GM20000 (cell line): ENCODE measurements around the gene WARS2.

Experiments used
- DNase-seq: peaks from one replicate; pipeline ENCODE4 v3.0.0; 2012; ENCODE audit warnings: low spot score
- TF ChIP-seq, protein P1 (sequence below): IDR thresholded peaks from 2 replicates; pipeline ENCODE4 v1.5.1; 2012; ENCODE audit warnings: mild to moderate bottlenecking, control low read depth; ENCODE audit errors: extremely low read depth, missing control alignments

WARS2 gene

GRCh38 chr1:119046785-119047438 is 93.5 kb downstream of the WARS2 start:
- TF ChIP-seq, protein P1, sequence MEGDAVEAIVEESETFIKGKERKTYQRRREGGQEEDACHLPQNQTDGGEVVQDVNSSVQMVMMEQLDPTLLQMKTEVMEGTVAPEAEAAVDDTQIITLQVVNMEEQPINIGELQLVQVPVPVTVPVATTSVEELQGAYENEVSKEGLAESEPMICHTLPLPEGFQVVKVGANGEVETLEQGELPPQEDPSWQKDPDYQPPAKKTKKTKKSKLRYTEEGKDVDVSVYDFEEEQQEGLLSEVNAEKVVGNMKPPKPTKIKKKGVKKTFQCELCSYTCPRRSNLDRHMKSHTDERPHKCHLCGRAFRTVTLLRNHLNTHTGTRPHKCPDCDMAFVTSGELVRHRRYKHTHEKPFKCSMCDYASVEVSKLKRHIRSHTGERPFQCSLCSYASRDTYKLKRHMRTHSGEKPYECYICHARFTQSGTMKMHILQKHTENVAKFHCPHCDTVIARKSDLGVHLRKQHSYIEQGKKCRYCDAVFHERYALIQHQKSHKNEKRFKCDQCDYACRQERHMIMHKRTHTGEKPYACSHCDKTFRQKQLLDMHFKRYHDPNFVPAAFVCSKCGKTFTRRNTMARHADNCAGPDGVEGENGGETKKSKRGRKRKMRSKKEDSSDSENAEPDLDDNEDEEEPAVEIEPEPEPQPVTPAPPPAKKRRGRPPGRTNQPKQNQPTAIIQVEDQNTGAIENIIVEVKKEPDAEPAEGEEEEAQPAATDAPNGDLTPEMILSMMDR = no peak
- no peak for DNase-seq

DNA sequence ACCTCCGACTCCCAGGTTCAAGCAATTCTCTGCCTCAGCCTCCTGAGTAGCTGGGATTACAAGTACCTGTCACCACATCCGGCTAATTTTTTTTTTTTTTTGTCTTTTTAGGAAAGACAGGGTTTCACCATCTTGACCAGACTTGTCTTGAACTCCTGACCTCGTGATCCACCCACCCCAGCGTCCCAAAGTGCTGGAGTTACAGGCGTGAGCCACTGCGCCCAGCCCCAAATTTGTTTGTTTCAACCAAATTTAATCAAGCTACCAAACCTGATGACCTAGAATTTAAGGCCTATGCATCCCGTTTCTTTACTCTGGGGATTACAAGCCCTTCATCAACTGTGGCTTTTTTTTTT is 94.0 kb downstream of the WARS2 start:
- TF ChIP-seq, protein P1 = no peak
- DNase-seq = no peak

DNA sequence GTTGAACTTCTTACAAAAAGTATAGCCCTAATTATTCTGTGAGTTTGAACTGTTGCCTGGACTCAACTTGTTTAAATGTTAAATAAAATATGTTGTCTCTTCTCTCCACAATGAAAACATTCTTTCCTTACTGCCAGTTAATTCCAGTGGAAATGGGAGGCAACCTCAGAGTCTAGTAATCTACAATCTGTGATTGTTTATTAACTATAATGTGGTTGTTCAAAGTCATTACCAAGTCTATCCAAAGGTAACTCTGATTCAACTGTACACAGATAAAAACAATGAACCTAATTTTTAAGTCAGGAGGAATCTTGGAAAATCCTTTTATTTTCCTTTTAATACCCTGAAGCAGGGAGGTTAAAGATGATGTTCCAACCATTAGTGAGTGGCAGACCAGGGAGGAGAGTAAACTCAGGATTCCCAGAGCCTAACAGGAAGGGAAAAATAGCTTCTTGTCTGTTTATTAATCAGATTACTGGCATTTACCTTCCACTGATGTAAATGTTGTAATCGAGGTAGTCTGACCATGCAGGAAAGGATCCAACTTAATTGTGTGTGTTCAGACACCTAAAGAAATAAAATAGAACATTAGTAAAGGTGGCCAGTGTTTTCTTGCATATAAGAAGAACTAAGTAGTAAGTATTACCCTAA is 95.2 kb downstream of the WARS2 start:
- TF ChIP-seq, protein P1 = no peak
- DNase-seq = no peak

- no peak for DNase-seq
- TF ChIP-seq, protein P1 = no peak
Measured at GRCh38 chr1:119040906-119041305, 99.5 kb downstream of the WARS2 start.

DNA sequence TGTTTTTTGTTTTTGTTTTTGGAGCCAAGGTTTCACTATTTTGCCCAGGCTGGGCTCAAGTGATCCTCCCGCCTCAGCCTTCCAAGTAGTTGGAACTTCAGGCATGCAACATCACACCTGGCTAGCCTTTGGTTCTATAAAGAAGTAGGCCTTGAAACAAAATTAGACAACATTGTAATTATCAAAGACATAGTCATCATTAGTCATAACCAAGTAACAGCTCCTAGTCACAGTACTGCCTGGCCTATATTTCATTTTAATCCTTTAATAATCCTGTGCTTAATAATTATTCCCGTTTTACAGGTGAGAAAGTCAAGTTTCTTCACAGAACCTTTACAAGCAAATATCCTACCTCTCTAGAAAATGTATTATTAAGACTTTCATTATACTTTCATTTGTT is 100.0 kb downstream of the WARS2 start:
- DNase-seq = no peak
- TF ChIP-seq, protein P1 = no peak

- TF ChIP-seq, protein P1 = no peak
- DNase-seq = no peak
Measured at GRCh38 chr1:119038363-119038762, 102.1 kb downstream of the WARS2 start.

DNA sequence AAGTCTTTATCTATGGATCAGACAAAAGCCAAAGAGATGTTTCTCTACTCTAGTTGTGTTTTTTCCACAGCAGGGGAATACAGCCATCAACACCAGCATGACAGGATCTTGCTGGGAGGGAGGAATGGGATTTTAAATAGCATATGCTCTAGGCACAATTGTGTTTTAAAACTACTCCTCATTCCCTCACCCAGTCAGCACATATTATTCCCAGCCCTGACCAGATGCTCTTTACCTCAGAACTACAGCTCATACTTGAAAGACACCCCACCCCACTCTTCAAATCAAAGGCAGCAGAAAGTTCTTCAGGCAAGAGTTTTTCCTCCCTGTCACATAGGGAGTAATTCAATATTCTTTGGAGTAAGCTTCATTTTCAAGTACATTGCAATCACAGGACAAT is 106.1 kb downstream of the WARS2 start:
- TF ChIP-seq, protein P1 = no peak
- DNase-seq = no peak
